PC-3 (cell line): Measurements from ENCODE around the gene MAP3K20. TPM values are rescaled to one million over a fixed set of nuclear protein-coding genes. Genes with fewer than 3 reads are reported as not detected.

ENCODE experiments used
- ATAC-seq: fragments of 200-7000 bp; cut with Tn5 transposase; 2 replicates; pipeline ENCODE4 v1.9.1; 2020; ENCODE audit warnings: mild to moderate bottlenecking, moderate library complexity
- BruUV-seq: library from RNA; stranded (reverse); fragments of 400-500 nt; replicated peaks from 2 replicates; lab custom pipeline; 2021; lab: Mats Ljungman, UMichigan
- CTCF ChIA-PET: fragments of 300-600 bp; sonication (Branson Sonifier 250); formaldehyde crosslinking; loops from one replicate; lab custom pipeline; 2022; ENCODE audit warnings: antibody characterized with exemption; lab: Charles Lee
- POLR2A ChIA-PET: fragments of 300-600 bp; sonication (Branson Sonifier 250); formaldehyde crosslinking; loops from one replicate; lab custom pipeline; 2022; ENCODE audit warnings: antibody characterized with exemption; ENCODE audit not compliant: unreplicated experiment; lab: Charles Lee
- DNase-seq: peaks from one replicate; pipeline ENCODE4 v3.0.0-alpha.2; 2015
- H2AFZ ChIP-seq: fragments of 300-600 bp; sonication (generic); 2 replicates; pipeline ENCODE4 v1.6.0; 2016; ENCODE audit warnings: antibody characterized with exemption, low read length
- H3F3A ChIP-seq: fragments of 300-600 bp; sonication (generic); one replicate; pipeline ENCODE4 v1.6.0; 2017; ENCODE audit warnings: antibody characterized with exemption, low read length, control low read depth, mild to moderate bottlenecking; ENCODE audit not compliant: unreplicated experiment
- H3K27ac ChIP-seq: fragments of 300-600 bp; sonication (generic); 2 replicates; pipeline ENCODE4 v1.5.1; 2016; ENCODE audit warnings: mild to moderate bottlenecking, low read length
- H3K27me3 ChIP-seq: fragments of 300-600 bp; sonication (generic); 2 replicates; pipeline ENCODE4 v1.6.1; 2016; ENCODE audit warnings: low read length, mixed read lengths
- H3K36me3 ChIP-seq: fragments of 300-600 bp; sonication (generic); 2 replicates; pipeline ENCODE4 v1.6.1; 2016; ENCODE audit warnings: low read depth, mixed run types, low read length, mixed read lengths
- H3K4me1 ChIP-seq: fragments of 300-600 bp; sonication (generic); 2 replicates; pipeline ENCODE4 v1.5.1; 2016; ENCODE audit warnings: low read length; ENCODE audit not compliant: insufficient read depth
- H3K4me2 ChIP-seq: fragments of 300-600 bp; sonication (generic); 2 replicates; pipeline ENCODE4 v1.6.0; 2016; ENCODE audit warnings: low read length
- H3K4me3 ChIP-seq: fragments of 300-600 bp; sonication (generic); 2 replicates; pipeline ENCODE4 v1.5.1; 2016; ENCODE audit warnings: mild to moderate bottlenecking, low read length, mixed read lengths
- H3K79me2 ChIP-seq: fragments of 300-600 bp; sonication (generic); 2 replicates; pipeline ENCODE4 v1.6.1; 2017; ENCODE audit warnings: low read length, mixed read lengths
- H3K9ac ChIP-seq: fragments of 300-600 bp; sonication (generic); 2 replicates; pipeline ENCODE4 v1.6.0; 2016; ENCODE audit warnings: mild to moderate bottlenecking, low read length
- H3K9me2 ChIP-seq: fragments of 300-600 bp; sonication (generic); replicated peaks from 2 replicates; pipeline ENCODE4 v1.6.1; 2016; ENCODE audit warnings: mixed run types, low read length, mixed read lengths
- H3K9me3 ChIP-seq: fragments of 300-600 bp; sonication (generic); 2 replicates; pipeline ENCODE4 v1.6.1; 2016; ENCODE audit warnings: low read length, mixed read lengths
- H4K20me1 ChIP-seq: fragments of 300-600 bp; sonication (generic); 2 replicates; pipeline ENCODE4 v1.6.1; 2016; ENCODE audit warnings: low read length, mixed read lengths
- EZH2 ChIP-seq: fragments of 300-600 bp; sonication (generic); IDR thresholded peaks from one replicate; pipeline ENCODE4 v1.6.1; 2017; ENCODE audit warnings: antibody characterized with exemption, mild to moderate bottlenecking, low read length; ENCODE audit not compliant: unreplicated experiment
- EZH2phosphoT487 ChIP-seq: fragments of 300-600 bp; sonication (generic); IDR thresholded peaks from 2 replicates; pipeline ENCODE4 v1.6.1; 2018; ENCODE audit warnings: mild to moderate bottlenecking, antibody characterized with exemption, low read length, borderline replicate concordance
- intact Hi-C: fragments of 100-400 bp; cut with micrococcal nuclease; formaldehyde crosslinking; loops from 2 replicates; pipeline ENCODE4 v1.9.0; 2023
- total RNA-seq: library from RNA; depleted of rRNA; stranded (reverse); fragments of >200 nt; gene quantifications from 2 replicates; pipeline ENCODE4 v1.2.3, GENCODE V29; 2014
- TF ChIP-seq, protein P1 (sequence below): fragments of 300-600 bp; sonication (generic); conservative IDR thresholded peaks from 2 replicates; pipeline ENCODE4 v1.5.1; 2017; ENCODE audit warnings: antibody characterized with exemption, low read depth, mild to moderate bottlenecking, low read length

Gene MAP3K20
- total RNA-seq, 1 experiment from 2014 or later: 29.8 TPM

DNA sequence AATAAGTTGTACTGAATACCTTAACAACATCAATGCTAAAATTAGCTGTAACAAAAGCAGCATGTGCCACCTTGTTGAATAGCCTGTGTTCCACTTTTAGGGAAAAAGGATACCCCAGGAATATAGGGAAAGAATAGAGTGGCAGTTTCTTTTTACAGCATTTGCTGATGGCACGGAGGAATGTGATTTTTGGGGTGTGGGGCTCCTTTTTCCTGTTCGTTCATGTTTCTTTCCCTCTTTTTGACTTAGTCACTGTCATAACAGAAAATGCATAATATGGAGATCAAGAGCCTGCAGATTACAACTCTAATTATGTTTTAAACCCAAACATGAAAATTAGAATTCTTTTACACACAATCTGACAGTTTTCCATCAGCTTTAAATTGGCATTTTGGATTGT is 60.4 kb downstream of the MAP3K20 start:
- peaks cover 2% of the 10 kb centered on the region; the same call in 1 of the 2 replicates for H3K36me3 ChIP-seq
- no peak overlapping the region for H3K27ac ChIP-seq
- ChIA-PET CTCF (no interaction called here), POLR2A (no interaction called here)
- H3K9me3 ChIP-seq: no peaks in the 10 kb centered on the region
- DNase-seq (no peak), ATAC-seq (no peak)
- no peaks in the 10 kb centered on the region for H3K9me2 ChIP-seq
- no peaks in the 10 kb centered on the region for H3K4me1 ChIP-seq
- H3K4me2 ChIP-seq: no peak overlapping the region
- H2AFZ ChIP-seq: no peak overlapping the region
- no peak overlapping the region for H3K9ac ChIP-seq
- no peaks in the 10 kb centered on the region for H3F3A ChIP-seq
- intact Hi-C loops: no loop called here
- H3K27me3 ChIP-seq: no peaks in the 10 kb centered on the region
- H4K20me1 ChIP-seq: no peaks in the 10 kb centered on the region
- TF ChIP-seq, protein P1, sequence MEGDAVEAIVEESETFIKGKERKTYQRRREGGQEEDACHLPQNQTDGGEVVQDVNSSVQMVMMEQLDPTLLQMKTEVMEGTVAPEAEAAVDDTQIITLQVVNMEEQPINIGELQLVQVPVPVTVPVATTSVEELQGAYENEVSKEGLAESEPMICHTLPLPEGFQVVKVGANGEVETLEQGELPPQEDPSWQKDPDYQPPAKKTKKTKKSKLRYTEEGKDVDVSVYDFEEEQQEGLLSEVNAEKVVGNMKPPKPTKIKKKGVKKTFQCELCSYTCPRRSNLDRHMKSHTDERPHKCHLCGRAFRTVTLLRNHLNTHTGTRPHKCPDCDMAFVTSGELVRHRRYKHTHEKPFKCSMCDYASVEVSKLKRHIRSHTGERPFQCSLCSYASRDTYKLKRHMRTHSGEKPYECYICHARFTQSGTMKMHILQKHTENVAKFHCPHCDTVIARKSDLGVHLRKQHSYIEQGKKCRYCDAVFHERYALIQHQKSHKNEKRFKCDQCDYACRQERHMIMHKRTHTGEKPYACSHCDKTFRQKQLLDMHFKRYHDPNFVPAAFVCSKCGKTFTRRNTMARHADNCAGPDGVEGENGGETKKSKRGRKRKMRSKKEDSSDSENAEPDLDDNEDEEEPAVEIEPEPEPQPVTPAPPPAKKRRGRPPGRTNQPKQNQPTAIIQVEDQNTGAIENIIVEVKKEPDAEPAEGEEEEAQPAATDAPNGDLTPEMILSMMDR: no peak
- no peak for TF ChIP-seq EZH2phosphoT487
- no peak for TF ChIP-seq EZH2
- no peak overlapping the region for H3K4me3 ChIP-seq
- H3K79me2 ChIP-seq: peaks cover 3% of the 10 kb centered on the region; the same call in 1 of the 2 replicates
- no TSS peak for BruUV-seq

DNA sequence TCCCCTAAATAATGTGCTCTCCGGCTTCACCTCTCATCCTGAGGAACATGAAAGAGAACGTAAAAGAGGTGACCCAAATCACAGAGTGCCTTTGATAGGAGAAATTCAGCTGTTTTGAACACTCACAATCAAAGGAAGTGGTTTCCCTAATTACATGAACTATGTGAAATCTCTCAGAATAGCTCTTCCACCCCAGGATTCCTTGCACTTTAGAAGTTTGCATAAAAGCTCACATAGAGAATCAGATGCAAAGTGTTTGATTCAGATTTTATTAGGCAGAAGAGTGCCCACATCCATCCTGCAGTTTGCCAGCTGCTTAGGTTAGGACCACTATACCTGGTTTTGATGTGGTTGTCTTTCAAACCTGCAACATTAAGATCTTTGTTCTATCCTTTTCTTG is 61.0 kb downstream of the MAP3K20 start:
- H2AFZ ChIP-seq: no peak overlapping the region
- no peak for ATAC-seq
- ChIA-PET POLR2A (no interaction called here), CTCF (no interaction called here)
- no peaks in the 10 kb centered on the region for H3K27me3 ChIP-seq
- no peaks in the 10 kb centered on the region for H3K9me3 ChIP-seq
- no peak overlapping the region for H3K9ac ChIP-seq
- TF ChIP-seq EZH2phosphoT487: no peak
- TF ChIP-seq, protein P1: no peak
- no peak for TF ChIP-seq EZH2
- H3K27ac ChIP-seq: no peak overlapping the region
- no peak for DNase-seq
- no TSS peak for BruUV-seq
- H4K20me1 ChIP-seq: no peaks in the 10 kb centered on the region
- peaks cover 3% of the 10 kb centered on the region; the same call in 1 of the 2 replicates for H3K79me2 ChIP-seq
- no peaks in the 10 kb centered on the region for H3K9me2 ChIP-seq
- intact Hi-C loops: no loop called here
- H3K4me2 ChIP-seq: no peak overlapping the region
- H3K4me1 ChIP-seq: no peaks in the 10 kb centered on the region
- H3F3A ChIP-seq: no peaks in the 10 kb centered on the region
- H3K36me3 ChIP-seq: peaks cover 8% of the 10 kb centered on the region; the same call in 1 of the 2 replicates
- H3K4me3 ChIP-seq: no peak overlapping the region

DNA sequence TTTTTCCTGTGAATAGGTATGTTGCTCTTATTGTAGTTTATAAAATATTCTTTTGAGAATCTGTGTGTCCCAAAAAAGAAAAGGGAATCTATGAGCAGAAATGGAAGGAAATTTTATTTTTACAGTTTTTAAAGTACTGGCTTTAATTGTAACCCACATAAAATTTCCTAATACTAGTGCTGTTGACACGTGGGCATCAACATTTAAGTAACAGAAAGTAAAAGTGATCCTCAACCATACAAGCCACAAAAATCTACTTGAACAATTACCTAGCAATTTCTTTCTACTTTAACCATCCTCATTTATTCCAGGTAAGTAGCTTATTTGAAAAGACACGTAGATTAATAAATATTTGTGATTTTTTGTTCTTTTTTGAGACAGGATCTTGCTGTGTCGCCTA is 62.0 kb downstream of the MAP3K20 start:
- Histone ChIP-seq H3K79me2 (peaks cover 3% of the 10 kb centered on the region; the same call in 1 of the 2 replicates), H3K9me2 (no peaks in the 10 kb centered on the region), H3K4me1 (no peaks in the 10 kb centered on the region), H3K9me3 (no peaks in the 10 kb centered on the region), H3K4me3 (no peak overlapping the region), H4K20me1 (no peaks in the 10 kb centered on the region), H3K4me2 (no peak overlapping the region), H3K27ac (no peak overlapping the region), H3K9ac (no peak overlapping the region), H3K27me3 (no peaks in the 10 kb centered on the region), H3F3A (no peaks in the 10 kb centered on the region), H2AFZ (no peak overlapping the region), H3K36me3 (peaks cover 9% of the 10 kb centered on the region; the same call in 1 of the 2 replicates)
- intact Hi-C loops: no loop called here
- DNase-seq (no peak), ATAC-seq (no peak)
- no TSS peak for BruUV-seq
- CTCF ChIA-PET: no interaction called here
- TF ChIP-seq EZH2phosphoT487: no peak
- TF ChIP-seq, protein P1: no peak
- TF ChIP-seq EZH2: no peak
- POLR2A ChIA-PET: no interaction called here
